NCI-H1694 (cell line): Measurements from ENCODE around the gene SKP1.
"Not testable (repeated sequence)": the region's sequence is repeated elsewhere in the genome, so short reads cannot be mapped to it uniquely, and the experiment has no call there.

Experiments
- DNase-seq: peaks from one replicate; lab custom pipeline; 2025; lab: John Stamatoyannopoulos, UW

Gene SKP1

GRCh38 chr5:134176511-134177368 is at the start of gene SKP1:
Gene SKP1 (minus strand): TSS chr5:134176950. CDS start chr5:134174022, 2,928 bp downstream.
- DNase-seq, result peak; percentile 25

DNA sequence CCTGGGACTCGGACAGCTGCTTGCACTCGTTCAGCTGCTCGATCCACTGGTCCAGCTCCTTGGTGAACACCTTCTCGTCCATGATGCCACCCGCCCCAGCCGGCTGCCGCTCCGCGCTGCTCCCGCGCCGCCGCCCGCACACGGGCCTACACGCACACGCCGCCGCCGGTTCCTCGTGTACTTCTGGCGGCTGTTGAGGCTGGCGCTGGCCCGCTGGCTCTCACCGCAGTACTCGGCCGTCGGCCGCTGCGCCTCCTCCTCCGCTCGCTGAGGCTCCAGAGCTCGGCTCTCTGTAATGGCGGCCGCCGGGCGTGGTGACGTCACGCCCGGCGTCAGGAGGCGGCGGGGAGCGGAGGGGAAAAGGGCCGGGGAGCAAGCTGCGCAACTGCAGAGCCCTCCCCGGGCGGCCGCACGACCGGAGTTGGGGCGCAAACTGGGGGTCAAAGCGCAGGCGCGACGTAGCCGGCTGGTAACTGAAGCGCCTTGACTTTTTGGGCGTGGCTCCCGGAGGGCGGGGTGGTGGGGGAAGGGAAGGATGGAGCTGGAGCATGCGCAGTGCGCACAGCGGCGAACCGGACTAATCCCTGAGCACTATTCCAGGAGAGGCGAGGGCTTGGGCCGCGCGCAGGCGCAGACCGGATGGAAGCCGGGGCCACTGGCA is 49.2 kb upstream of the SKP1 start, which contains the start of gene PPP2CA:
TSS of gene PPP2CA (minus strand) at position 294 of the 661 bp plus-strand sequence. CDS start at position 82, 212 bp downstream.
- peak; percentile 90 for DNase-seq

DNA sequence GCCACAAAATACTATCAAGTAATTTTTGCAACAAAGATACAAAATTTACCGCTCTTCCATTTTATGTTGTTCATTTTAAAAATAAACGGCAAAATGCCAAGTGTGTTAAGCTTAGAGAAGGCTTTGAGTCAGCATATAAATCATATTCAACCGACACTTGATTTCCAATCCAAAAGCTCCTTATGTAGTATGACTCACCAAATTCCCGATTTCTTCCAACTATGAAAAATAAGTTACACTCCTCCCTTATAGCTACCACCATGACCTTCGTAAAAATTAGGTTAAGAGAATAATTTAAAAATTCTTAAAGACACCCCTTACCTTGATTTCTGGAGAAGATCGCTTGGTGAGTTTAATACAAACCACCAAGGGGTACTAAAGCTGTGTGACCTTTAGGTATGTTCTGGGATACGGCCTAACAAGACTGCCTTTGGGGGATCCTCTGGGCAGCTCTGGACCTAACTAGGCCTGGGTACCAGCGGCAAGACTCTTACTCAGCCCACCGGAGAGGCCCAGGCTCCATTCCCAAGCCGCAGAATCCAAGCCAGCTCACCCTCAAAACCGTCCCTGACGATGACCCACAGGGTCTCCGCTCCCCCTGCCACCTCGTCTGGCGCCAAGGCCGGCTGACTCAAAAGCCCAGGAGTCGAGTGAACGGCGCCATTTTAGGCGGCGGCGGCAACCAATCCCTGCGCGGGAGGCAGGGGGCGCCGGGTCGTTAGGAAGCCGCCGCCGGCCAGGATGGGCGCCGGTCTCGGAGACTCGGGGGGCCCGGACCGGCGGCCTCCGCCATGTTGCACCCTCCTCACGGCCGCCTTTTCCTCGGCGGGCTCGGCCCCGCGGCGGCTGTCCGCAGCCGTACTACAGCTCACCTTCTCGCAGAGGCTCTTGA is 48.4 kb upstream of the SKP1 start:
- DNase-seq, result peak; percentile 4

GRCh38 chr5:134223406-134224248 is 46.9 kb upstream of the SKP1 start:
- DNase-seq, result no peak

- DNase-seq, result not testable (repeated sequence)
These were observed 44.9 kb upstream of the SKP1 start for GRCh38 chr5:134221690-134222089.

DNA sequence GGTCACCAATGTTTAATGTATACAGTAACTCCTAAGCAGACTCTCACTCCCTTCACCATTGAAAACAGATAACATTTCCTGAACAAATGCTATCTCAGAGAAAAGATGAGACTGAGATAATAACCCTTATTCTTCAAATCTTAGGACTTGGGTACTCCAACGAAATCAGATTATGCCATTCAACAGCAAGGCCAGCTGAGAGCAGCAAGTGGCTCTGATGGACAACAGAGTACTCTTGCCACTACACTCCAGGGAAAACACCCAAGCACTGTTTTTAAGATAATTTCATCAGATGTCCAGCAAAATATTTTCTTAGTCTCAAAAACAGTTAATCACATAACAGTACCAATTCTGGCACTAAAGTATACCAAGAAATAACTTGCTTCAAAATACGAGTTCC is 39.0 kb upstream of the SKP1 start:
- DNase-seq, result no peak

DNA sequence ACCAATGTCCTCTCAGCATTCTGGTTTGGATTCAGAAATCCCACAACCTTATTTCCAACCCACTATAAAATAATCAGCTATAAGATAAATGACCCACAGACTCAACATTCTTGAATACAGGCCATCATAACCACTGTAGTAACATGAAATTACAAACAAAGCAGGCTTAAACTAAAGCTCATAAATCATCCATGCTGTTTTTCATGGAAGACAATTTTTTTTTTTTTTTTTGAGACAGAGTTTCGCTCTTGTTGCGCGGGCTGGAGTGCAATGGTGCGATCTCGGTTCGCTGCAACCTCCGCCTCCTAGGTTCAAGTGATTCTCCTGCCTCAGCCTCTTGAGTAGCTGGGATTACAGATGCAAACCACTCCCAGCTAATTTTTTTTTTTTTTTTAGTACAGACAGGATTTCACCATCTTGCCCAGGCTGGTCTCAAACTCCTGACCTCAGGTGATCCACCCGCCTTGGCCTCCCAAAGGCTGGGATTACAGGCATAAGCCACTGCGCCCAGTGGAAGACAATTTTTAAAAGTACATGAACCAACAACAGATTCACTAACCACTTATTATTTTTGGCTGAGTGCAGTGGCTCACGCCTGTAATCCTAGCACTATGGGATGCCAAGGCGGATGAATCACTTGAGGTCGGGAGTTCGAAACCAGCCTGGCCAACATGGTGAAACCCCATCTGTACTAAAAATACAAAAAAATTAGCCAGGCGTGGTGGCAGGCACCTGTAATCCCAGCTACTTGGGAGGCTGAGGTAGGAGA is 34.7 kb upstream of the SKP1 start:
- not testable (repeated sequence) for DNase-seq

GRCh38 chr5:134209477-134210245 is 32.9 kb upstream of the SKP1 start:
- no peak for DNase-seq

DNA sequence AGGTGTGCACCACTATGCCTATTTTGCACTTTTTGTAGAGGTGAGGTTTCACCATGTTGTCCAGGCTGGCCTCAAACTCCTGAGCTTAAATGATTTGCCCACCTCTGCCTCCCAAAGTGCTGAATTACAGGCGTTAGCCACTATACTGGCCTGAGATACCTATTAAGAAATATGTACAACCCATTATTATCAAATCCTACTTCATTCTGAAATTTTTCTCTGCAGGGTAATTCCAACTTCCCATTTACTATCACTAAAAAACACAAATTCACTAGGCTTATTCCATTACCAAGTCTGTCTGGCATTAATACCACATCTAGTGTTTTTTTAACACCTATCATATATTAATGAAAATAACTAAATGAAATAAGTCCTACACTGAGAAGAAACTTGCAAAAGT is 30.9 kb upstream of the SKP1 start:
- DNase-seq, result no peak

DNA sequence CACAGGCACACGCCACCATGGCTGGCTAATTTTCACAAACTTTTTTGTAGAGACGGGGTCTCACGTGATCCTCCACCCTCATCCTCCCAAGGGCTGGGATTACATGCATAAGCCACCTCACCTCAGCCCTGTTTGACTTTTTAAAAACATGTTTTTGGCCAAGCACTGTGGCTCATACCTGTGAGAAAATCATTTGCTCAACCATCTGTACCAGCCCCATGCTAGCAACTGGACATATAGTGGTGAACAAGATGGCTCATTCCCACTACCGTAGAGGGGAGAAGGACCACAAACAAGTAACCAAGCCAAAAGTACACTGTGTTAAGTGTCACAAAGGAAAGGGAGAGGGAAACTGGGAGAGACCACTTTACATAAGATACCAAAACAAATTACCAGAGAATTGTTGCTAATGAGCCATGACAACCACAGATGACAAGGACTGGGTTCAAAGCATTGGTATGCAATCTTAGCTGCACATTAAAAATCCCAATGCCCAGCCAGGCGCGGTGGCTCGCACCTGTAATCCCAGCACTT is 29.9 kb upstream of the SKP1 start:
- no peak for DNase-seq

- no peak for DNase-seq
These were observed 27.8 kb upstream of the SKP1 start for GRCh38 chr5:134204575-134204974.

- no peak for DNase-seq
These were observed 26.9 kb upstream of the SKP1 start for GRCh38 chr5:134203630-134204029.

- DNase-seq, result no peak
These were observed 18.9 kb upstream of the SKP1 start for GRCh38 chr5:134195666-134196065.

- DNase-seq, result no peak
These were observed 12.3 kb upstream of the SKP1 start for GRCh38 chr5:134189031-134189430.

- DNase-seq, result no peak
These were observed 11.3 kb upstream of the SKP1 start for GRCh38 chr5:134188092-134188491.

DNA sequence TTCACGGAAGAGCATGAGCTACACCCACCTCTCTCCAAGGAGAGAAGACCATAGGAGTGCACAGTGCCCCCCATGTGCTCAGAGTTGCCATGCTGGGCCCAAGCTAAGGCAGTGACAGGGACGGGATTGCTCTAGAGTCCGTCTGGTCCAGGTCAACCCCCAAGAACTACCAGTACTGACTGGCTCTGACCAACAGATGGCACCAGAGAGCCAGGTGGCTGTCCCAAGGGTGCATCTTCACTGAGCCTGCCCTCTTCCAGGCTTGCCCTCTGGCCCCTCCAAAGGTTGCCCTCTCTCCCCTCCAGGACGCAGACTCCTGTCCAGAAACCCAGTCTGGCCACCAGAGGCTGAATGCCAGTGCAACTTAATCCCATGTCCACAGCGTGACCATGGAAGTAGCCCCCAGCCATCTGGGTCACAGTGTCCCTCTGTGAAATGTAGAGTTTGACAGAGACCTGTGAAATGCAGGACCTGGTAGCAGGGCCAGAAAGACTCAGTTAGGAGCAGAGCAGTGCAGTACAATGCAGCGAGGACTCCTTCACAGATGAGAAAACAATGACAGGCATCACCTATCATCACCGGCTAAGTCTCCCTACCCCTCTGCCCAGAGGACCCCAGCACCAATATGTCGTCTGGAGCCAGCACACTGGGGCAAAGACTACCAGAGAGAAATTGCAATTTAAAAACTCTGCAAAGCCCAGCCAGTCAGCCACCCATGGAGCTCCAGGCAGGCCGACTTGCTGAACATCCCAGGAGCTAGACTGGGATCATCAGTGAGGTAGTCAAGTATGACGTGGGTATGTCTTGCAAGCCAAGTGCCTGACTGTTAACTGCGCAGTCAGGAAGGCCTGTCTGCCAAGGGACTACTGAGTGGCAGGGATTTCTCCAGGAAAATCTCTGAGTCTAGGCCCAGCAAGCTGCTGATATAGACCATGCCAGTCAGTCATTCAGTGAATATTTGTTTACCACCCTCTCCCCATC is 7.7 kb upstream of the SKP1 start:
- peak; percentile 16 for DNase-seq

- no peak for DNase-seq
These were observed 6.7 kb upstream of the SKP1 start for GRCh38 chr5:134183481-134183880.

GRCh38 chr5:134178096-134178419 is 1.3 kb upstream of the SKP1 start:
- no peak for DNase-seq
